IPS-20b (cell line): ENCODE results near the gene TCERG1L.

ENCODE experiments used
- H3K27ac ChIP-seq: one replicate; pipeline ENCODE4 v1.5.1; 2013; ENCODE audit warnings: low read length
- H3K27me3 ChIP-seq: 2 replicates; pipeline ENCODE4 v1.6.1; 2013; ENCODE audit warnings: mild to moderate bottlenecking, low read length, inconsistent platforms; ENCODE audit not compliant: insufficient read depth
- H3K36me3 ChIP-seq: 2 replicates; pipeline ENCODE4 v1.6.1; 2013; ENCODE audit warnings: low read depth, mild to moderate bottlenecking, inconsistent platforms, low read length, moderate library complexity; ENCODE audit not compliant: insufficient read depth
- H3K4me1 ChIP-seq: 2 replicates; pipeline ENCODE4 v1.6.1; 2013; ENCODE audit warnings: mild to moderate bottlenecking, control low read depth, inconsistent platforms, low read length, moderate library complexity; ENCODE audit not compliant: insufficient read depth
- H3K4me3 ChIP-seq: 2 replicates; pipeline ENCODE4 v1.5.1; 2013; ENCODE audit warnings: mild to moderate bottlenecking, low read length, inconsistent platforms
- H3K9ac ChIP-seq: 2 replicates; pipeline ENCODE4 v1.6.1; 2013; ENCODE audit warnings: low read depth, mild to moderate bottlenecking, inconsistent platforms, low read length, moderate library complexity
- H3K9me3 ChIP-seq: 2 replicates; pipeline ENCODE4 v1.6.1; 2013; ENCODE audit warnings: mild to moderate bottlenecking, low read depth, low read length, inconsistent platforms; ENCODE audit not compliant: insufficient read depth

The TCERG1L gene

DNA sequence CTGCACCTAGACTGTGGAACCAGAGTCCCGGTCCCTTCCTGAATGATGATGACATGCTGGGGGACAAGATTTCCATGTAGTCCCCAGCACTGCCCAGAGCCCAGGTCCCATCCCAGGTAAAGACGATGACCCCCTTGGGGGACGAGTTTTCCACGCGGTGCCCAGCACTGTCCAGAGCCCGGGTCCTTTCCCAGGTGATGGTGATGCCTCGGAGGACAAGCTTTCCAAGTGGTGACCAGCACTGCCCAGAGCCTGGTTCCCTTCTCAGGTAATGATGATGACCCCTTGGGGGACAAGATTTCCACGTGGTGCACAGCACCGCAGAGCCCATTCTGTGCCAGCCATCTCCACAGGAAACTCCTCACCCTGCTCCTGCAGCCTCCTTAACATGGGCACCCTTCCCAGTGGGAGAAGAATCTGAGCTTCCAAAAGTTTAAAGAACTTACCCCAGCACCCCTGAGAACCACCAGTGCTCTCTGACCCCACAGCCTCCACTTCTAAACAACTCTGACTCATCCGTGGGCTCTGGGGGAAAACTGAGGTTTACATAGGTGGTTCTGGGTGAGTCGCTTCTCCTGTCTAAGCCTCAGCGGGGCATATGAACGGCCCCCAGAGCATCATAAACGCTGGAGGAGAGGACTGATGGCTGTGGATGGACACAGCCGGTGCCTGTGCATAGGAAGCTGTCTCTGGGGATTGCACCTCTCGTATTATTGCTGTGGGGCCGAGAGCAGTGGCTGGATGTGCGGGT is 233.2 kb downstream of the TCERG1L start:
- Histone ChIP-seq H3K27ac (no peak overlapping the region), H3K4me1 (no peaks in the 10 kb centered on the region), H3K4me3 (no peak overlapping the region), H3K27me3 (no peaks in the 10 kb centered on the region), H3K36me3 (no peaks in the 10 kb centered on the region), H3K9me3 (no peaks in the 10 kb centered on the region), H3K9ac (no peak overlapping the region)

- Histone ChIP-seq H3K27ac (no peak overlapping the region), H3K4me3 (no peak overlapping the region), H3K9me3 (no peaks in the 10 kb centered on the region), H3K36me3 (no peaks in the 10 kb centered on the region), H3K27me3 (no peaks in the 10 kb centered on the region), H3K4me1 (no peaks in the 10 kb centered on the region), H3K9ac (no peak overlapping the region)
Observed at GRCh38 chr10:131077724-131078123, 233.8 kb downstream of the TCERG1L start.

DNA sequence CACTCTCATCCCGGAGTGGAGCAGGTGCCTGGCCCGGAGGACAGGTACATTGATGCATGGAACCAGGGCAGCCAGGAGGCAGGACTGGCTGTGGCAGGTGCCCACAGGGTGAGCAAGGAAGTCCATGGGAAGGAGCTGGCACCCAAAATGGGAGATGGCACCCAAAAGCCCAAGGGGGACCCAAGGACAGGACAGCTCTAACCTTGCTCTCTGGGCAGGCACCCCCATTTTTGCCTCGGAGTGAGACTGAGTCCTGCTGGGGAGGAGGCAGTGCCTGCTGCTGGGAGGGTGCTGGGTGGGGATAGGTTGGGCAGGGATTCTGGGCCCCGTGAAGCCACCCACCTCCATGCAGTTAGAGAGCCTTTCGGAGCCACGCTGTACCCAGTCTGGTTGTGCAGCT is 234.5 kb downstream of the TCERG1L start:
- H3K9me3 ChIP-seq: no peaks in the 10 kb centered on the region
- no peak overlapping the region for H3K4me3 ChIP-seq
- no peak overlapping the region for H3K27ac ChIP-seq
- no peaks in the 10 kb centered on the region for H3K4me1 ChIP-seq
- H3K27me3 ChIP-seq: no peaks in the 10 kb centered on the region
- H3K36me3 ChIP-seq: no peaks in the 10 kb centered on the region
- H3K9ac ChIP-seq: no peak overlapping the region

GRCh38 chr10:131076356-131076755 is 235.2 kb downstream of the TCERG1L start:
- Histone ChIP-seq H3K4me3 (no peak overlapping the region), H3K9ac (no peak overlapping the region), H3K4me1 (no peaks in the 10 kb centered on the region), H3K27ac (no peak overlapping the region), H3K36me3 (no peaks in the 10 kb centered on the region), H3K27me3 (no peaks in the 10 kb centered on the region), H3K9me3 (no peaks in the 10 kb centered on the region)

- Histone ChIP-seq H3K27me3 (no peaks in the 10 kb centered on the region), H3K4me3 (no peak overlapping the region), H3K4me1 (no peaks in the 10 kb centered on the region), H3K9ac (no peak overlapping the region), H3K36me3 (no peaks in the 10 kb centered on the region), H3K27ac (no peak overlapping the region), H3K9me3 (no peaks in the 10 kb centered on the region)
Observed at GRCh38 chr10:131075218-131075770, 236.2 kb downstream of the TCERG1L start.

DNA sequence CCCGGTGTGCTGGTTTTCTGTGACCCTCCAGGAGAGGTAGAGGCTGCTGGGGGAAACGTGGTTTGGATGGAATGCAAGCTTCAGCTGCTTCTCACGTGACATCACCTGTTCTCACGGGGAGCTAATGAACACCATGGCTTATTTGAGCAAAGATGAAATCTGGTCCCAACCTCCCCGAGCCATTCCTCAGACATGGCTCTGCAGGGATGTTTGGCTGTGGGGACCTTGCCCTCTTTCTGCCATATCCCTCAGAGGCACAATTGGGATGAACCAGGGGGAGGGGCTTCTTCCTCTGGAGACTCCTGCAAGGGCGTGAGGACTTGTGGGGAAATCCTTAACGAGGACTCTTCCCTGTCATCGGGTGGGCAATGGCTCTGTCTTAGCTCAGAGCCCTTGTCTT is 236.8 kb downstream of the TCERG1L start:
- no peaks in the 10 kb centered on the region for H3K27me3 ChIP-seq
- no peak overlapping the region for H3K4me3 ChIP-seq
- H3K9me3 ChIP-seq: no peaks in the 10 kb centered on the region
- H3K9ac ChIP-seq: no peak overlapping the region
- H3K4me1 ChIP-seq: no peaks in the 10 kb centered on the region
- no peaks in the 10 kb centered on the region for H3K36me3 ChIP-seq
- no peak overlapping the region for H3K27ac ChIP-seq

DNA sequence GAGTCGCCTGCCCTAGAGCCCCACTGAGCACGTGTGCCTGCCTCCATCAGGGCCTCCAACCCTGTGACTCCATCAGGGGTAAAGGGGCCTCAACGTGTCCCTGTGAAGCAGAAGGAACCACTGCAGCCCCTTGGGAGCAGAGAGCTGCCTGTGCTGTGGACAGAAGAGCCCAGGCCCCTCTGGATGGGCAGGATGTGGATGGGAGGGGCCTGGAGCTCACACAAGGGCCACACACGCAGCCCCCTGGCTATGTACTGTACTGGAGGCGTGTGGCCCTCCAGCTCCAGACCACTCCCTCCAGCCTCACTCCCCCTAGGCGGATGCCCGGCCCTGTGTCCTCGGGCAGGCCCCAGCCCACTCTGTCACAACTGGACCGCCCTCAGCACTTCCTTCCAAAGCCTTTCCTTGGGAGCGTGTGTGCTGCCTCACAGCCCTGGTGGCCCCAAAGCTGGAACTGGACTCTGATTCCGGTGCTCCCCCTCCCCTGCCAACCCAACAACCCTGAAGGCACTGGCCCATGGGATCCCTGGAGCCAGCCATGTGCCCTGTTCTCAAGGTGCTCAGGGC is 238.0 kb downstream of the TCERG1L start:
- Histone ChIP-seq H3K27me3 (no peaks in the 10 kb centered on the region), H3K4me1 (peaks cover 3% of the 10 kb centered on the region; the same call in 1 of the 2 replicates), H3K36me3 (no peaks in the 10 kb centered on the region), H3K9me3 (no peaks in the 10 kb centered on the region), H3K9ac (no peak overlapping the region), H3K27ac (no peak overlapping the region), H3K4me3 (no peak overlapping the region)

GRCh38 chr10:131072651-131073468 is 238.7 kb downstream of the TCERG1L start:
- no peak overlapping the region for H3K9ac ChIP-seq
- H3K4me1 ChIP-seq: peaks cover 10% of the 10 kb centered on the region; the same call in 1 of the 2 replicates
- no peak overlapping the region for H3K4me3 ChIP-seq
- H3K36me3 ChIP-seq: no peaks in the 10 kb centered on the region
- no peaks in the 10 kb centered on the region for H3K27me3 ChIP-seq
- no peak overlapping the region for H3K27ac ChIP-seq
- H3K9me3 ChIP-seq: no peaks in the 10 kb centered on the region

DNA sequence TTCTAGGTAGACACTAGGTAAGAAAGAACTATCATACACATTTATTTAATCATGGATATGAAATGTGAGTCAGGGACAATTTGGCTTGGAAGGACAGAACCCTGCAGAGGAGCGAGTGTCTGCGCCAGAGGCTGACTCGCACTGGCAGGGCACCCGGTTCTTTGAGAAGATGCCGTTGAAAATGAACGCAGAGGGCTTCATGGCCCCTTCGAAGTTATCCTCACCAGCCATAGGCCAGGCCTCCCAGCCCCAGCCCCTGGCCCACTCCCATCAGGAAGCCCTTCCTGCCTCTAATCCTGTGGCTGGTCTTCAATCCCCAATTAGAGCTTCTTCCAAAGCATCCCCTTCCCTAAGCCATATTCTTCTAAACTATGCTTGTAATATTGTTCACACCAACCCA is 239.8 kb downstream of the TCERG1L start:
- no peaks in the 10 kb centered on the region for H3K36me3 ChIP-seq
- H3K4me3 ChIP-seq: no peak overlapping the region
- H3K4me1 ChIP-seq: peaks cover 10% of the 10 kb centered on the region; the same call in 1 of the 2 replicates
- H3K9me3 ChIP-seq: no peaks in the 10 kb centered on the region
- H3K27me3 ChIP-seq: no peaks in the 10 kb centered on the region
- no peak overlapping the region for H3K9ac ChIP-seq
- no peak overlapping the region for H3K27ac ChIP-seq

DNA sequence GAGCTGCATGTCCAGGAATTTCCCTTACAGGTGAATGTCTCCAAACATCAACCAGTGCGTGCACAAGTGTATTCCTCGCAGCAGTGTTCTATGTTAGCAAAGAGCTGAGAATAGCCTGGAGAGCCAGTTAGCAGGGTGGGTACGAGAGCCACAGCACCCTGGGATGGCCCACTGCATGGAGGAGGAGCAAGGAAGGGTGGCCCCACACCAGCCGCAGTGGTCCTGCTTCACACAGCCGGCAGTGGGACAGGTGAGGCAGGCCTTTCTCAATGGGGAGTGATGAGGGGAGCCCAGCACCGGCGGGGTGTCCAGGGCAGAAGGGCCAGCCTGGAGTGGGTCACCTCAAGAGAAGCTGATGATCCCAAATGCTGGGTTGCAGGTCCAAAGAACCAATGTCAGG is 240.7 kb downstream of the TCERG1L start:
- Histone ChIP-seq H3K9me3 (no peaks in the 10 kb centered on the region), H3K27me3 (no peaks in the 10 kb centered on the region), H3K4me1 (peaks cover 15% of the 10 kb centered on the region; the same call in 1 of the 2 replicates), H3K9ac (no peak overlapping the region), H3K36me3 (no peaks in the 10 kb centered on the region), H3K27ac (no peak overlapping the region), H3K4me3 (no peak overlapping the region)

- Histone ChIP-seq H3K27ac (no peak overlapping the region), H3K9ac (no peak overlapping the region), H3K36me3 (no peaks in the 10 kb centered on the region), H3K4me1 (peaks cover 23% of the 10 kb centered on the region; the same call in 1 of the 2 replicates), H3K27me3 (no peaks in the 10 kb centered on the region), H3K9me3 (no peaks in the 10 kb centered on the region), H3K4me3 (no peak overlapping the region)
Observed at GRCh38 chr10:131068760-131069159, 242.8 kb downstream of the TCERG1L start.
